Raji (cell line): ENCODE results near the gene VEGFB.

Experiments used
- POLR2A ChIP-seq: IDR thresholded peaks from 2 replicates; pipeline ENCODE4 v1.6.1; 2011; ENCODE audit warnings: low read depth, low read length, control low read depth; ENCODE audit not compliant: insufficient read depth

VEGFB gene

GRCh38 chr11:64246871-64247728 lies 12.7 kb downstream of the VEGFB start, which contains the start of gene PPP1R14B:
PPP1R14B (minus strand) TSS chr11:64246943; CDS start chr11:64246673, 270 bp downstream.
- TF ChIP-seq POLR2A = peak; percentile 65

DNA sequence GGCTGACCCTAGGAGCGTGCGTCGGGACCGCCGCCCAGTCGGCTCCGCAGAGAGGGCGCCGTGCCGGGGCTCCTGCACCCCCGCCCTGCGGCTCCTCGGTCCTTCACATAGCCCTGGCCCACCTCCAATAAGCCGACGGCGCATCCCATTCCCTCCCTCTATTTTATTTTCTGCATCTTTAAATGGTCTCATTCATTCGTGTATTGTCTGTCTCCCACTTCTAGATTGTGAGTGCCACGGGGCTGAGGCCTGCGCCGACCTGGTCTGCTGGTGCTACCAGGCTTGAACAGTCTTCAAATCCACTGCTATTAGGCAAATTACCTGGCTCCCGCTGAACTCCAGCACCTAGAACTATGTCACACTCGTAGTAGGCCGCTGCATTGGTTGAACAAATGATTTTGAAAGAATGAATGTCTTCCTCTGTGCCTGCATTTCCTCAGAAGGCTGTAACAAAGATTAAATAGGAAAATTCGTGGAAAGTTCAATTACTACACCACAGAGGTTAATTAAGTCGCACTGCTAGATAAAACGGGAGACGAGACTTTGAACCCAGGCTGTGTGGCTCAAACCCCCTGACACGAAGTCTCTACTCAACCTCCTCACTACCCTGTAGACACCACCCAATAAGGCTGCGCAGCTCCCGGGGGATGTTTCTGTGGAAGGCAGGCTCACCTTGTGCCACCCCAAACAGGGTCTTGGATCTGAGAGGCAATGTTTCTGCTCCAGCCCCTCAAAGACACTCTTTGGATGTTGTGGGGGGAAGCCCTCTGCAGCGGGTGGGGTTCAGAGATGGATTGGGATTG lies 13.5 kb downstream of the VEGFB start:
- no peak for TF ChIP-seq POLR2A

GRCh38 chr11:64248578-64248977 lies 14.2 kb downstream of the VEGFB start:
- no peak for TF ChIP-seq POLR2A

GRCh38 chr11:64249038-64249437 lies 14.7 kb downstream of the VEGFB start:
- TF ChIP-seq POLR2A = no peak

DNA sequence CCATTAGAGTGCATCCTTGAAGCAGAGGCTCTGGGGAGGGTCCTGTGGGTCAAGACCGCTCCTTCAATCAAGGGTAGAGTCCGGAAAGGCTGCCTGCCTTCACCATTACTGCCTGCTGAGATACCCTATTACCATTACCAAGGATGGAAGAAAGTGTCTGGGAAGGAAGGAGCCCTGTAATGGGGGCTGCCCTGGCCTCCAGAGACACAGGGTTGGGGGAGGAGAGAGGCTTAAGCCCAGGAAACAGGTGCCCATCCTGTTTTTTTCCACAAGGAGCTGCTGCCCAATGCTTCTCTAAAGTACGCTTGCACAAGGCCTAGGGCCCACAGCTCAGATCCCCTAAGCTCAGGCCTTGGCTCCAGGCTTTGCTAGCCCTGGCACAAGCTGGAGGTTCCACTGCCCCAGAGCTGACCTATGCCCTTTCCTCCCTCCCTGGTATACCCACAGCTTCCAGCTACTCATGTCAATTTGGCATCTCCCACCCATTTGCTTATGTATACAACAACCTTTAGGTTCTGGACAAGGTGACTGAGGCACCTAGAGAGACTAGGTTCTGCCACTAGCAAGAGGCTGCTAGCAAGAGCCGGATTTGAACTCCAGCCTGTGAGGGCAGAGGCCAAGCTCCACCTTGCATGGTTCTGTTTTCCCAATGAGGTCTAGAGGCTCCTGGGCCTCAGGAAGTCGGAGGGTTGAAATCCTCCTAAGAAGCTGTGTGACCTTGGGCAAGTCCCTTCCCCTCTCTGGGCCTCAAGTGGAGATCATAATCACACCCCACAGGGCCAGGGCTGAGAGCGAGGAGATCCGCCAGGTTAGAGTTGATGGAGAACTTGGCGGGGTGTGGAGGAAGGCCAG lies 15.4 kb downstream of the VEGFB start:
- no peak for TF ChIP-seq POLR2A

- TF ChIP-seq POLR2A = no peak
These were observed 16.1 kb downstream of the VEGFB start for GRCh38 chr11:64250415-64251015.

- TF ChIP-seq POLR2A = peak; percentile 31; the same call in 1 of the 2 replicates
These were observed 16.8 kb downstream of the VEGFB start, which contains the start of gene PLCB3 for GRCh38 chr11:64251016-64251752. PLCB3 (plus strand) TSS chr11:64251530; CDS start chr11:64251650, 120 bp downstream.

DNA sequence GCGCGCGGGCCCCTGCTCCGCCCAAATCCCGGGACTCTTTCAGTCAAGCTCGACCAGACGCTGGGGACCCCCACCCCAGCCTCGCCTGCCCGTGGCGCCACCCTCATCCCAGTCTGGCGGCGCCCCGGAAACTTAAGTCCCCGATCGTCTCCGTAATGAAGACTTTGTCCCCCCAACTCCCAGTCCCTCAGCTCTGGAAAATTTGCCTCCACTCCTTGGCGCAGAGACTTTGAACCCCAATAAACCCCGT lies 17.3 kb downstream of the VEGFB start:
- TF ChIP-seq POLR2A = no peak

GRCh38 chr11:64252003-64252872 lies 17.9 kb downstream of the VEGFB start:
- TF ChIP-seq POLR2A = no peak

DNA sequence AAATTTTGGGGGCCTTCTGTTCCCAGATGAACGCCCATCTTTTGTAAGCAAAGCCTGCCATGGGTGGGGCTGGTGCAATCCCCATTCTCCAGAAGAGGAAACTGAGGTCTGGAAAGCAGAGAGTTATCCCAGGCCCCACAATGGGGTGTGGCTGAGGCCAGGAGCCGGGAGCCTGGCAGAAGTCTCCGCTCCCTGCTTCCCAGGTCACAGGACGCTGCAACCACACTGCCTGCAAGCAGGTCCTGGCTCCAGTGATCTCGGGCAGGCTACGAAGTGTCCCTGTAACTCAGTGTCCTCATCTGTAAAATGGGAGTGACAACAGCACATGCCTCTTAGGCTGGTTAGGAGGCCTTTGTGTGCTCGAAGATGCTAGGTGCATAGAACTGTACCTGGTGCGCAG lies 18.7 kb downstream of the VEGFB start:
- no peak for TF ChIP-seq POLR2A

DNA sequence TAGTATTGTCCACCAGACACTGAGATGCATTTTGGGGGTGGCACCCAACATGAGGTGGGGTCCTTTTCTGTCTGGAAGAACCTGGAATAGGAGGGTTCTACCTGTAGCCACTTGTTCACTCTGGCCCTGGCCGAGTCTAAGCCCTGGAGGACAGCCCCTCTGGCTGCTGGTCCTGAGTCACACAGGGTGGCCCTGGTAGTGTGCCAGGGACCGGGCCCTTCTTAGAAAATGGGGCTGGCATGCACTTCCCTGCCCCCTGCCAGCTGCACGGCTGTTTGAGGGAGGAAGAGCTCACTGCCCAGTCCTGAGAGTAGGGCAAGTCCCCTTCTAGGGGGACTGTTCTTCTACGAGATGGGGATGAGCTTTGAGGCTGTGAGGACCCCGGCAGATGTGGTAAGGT lies 19.1 kb downstream of the VEGFB start:
- TF ChIP-seq POLR2A = no peak

DNA sequence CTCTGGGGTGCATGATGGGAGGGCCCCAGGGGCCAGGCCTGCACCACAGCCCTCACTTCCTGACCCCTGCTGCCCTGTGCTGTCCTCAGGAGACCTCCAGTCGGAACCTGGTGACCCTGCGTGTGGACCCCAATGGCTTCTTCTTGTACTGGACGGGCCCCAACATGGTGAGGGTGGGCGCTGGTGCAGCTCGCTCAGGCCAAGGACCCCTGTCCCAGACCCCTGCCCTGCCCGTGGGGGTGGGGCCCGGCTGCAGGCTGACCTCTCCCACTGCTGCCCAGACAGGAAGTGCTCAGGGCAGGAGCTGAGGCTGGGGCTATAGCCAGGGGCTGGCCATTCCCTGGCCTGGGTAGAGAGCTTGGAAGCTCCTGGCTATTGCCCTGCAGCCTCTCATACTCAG lies 19.9 kb downstream of the VEGFB start:
- no peak for TF ChIP-seq POLR2A
